GM12891 (cell line): ENCODE results near the gene TNFSF15.

Source experiments
- PAX5 ChIP-seq: IDR thresholded peaks from 2 replicates; pipeline ENCODE4 v1.6.1; 2011; ENCODE audit warnings: low read length, moderate library complexity, mild to moderate bottlenecking; ENCODE audit not compliant: insufficient read depth, severe bottlenecking
- POLR2A ChIP-seq: IDR thresholded peaks from 2 replicates; pipeline ENCODE4 v1.6.1; 2011; ENCODE audit warnings: low read depth, low read length, control low read depth

- TF ChIP-seq POLR2A (no peak), PAX5 (no peak)
Observed at GRCh38 chr9:114826431-114826830, 20.6 kb upstream of the TNFSF15 start.
